Eye (tissue), 1 donor: ENCODE measurements around the gene ATRIP.
"Not testable (repeated sequence)": the region's sequence is repeated elsewhere in the genome, so short reads cannot be mapped to it uniquely, and the experiment has no call there.

Source experiments
- DNase-seq: peaks from one replicate; pipeline ENCODE4 v3.0.0-alpha.2; 2015

ATRIP gene

DNA sequence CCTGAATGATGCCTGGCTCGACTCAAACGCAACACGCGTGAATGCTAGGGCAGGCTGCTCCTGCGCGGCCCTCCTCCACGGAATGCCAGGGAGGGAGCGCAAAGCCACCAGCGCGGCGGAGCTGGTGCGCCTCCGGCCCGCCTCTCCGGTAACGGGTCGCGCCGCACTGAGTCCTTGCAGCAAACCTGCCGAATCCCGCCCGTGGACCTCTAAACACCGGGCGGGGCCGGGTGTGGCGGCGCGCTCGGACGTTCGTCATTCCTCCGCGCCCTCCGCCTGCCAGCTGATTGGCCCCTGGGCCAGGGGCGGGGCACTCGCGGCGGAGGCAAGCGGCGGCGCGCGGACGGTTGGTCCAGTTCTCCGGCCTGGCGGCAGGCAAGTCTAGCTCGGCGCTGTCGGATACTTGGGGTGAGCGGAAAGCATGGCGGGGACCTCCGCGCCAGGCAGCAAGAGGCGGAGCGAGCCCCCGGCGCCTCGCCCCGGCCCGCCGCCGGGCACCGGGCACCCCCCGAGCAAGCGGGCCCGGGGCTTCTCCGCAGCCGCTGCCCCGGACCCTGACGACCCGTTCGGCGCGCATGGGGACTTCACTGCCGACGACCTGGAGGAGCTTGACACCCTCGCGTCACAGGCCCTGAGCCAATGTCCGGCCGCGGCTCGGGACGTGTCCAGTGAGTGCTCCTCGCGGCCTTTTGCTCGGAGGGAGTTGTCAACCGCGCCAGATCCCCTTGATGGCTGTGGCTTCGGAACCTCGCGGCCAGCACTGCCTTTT is at the start of gene ATRIP:
Gene ATRIP, plus strand, starts transcription at position 313 of the 769 bp plus-strand sequence. Its CDS starts 109 bp downstream, at position 422.
- DNase-seq: peak; percentile 96

DNA sequence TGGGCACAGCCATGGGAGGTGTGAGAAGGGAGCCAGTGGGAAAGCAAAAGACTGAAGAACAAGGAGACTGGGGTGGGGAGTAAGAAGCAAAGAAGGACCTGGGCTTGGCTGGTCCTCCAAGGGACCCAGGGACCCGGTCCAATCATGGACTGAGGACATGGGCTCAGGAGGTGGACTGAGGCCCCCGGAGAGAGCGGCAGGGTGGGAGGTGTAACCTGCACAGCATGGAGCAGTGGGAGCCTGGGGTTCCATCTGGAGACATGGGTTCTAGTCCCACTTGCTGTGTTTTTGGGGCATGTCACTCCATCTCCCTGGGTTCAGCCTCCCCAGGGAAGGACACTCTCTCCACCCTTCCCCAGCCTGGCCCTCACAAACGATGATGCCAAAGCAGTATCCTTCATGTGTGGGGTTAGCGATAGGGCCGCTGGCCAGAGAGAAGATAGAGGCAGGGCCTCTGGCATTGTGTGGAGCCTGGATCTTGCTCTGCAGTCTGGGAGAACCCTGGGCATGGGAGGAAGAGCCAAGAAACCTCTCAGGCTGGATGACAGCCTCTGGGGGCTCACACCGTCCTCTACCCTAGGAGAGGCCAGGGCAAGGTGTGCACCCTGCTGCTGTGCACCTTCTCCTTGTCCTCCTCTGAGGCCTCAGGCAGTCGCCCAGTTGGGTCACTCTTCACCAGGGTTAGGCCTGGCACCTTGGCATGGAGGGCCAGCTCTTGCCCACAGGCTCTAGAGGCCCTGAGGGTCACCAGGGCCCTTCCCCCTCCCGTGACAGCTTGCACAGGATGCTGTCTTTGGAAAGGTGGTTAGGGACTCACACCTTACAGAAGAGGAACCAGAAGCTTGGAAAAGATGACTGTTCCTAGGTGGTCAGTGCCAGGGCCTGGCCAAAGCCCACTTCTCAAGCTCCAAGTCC is 48.5 kb upstream of the ATRIP start:
- DNase-seq: no peak

DNA sequence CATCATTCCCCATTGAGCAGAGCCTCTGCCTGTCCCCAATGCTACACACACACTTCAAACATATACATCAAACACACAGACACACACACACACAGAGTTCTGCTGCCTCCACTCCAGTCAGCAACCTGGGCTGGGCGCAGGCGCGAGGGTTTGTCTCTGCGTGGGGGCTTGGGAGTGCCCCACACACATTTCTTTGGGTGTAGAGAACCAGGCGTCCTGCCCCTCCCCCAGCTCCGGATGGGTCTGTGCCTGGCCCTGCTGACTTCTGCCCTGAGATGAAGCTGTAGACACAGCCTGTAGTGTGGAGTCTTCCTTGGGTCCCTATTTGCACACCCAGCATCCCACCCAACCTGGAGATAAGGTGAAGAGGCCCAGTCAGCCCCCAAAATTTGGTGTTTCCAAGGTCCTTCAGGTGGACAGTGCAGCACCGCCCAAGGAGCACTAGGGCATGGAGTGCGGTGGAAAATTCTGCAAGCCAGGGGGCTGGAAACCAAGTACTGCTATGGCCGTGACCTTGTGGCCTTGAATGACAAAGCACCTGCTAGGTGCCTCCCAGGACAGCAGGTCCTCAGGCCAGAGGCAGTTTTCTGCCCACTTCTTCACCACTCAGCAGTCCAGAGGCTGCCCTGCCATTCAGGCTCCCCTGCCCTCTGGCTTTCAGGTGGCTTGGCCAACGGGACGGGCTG is 47.7 kb upstream of the ATRIP start:
- DNase-seq: no peak

DNA sequence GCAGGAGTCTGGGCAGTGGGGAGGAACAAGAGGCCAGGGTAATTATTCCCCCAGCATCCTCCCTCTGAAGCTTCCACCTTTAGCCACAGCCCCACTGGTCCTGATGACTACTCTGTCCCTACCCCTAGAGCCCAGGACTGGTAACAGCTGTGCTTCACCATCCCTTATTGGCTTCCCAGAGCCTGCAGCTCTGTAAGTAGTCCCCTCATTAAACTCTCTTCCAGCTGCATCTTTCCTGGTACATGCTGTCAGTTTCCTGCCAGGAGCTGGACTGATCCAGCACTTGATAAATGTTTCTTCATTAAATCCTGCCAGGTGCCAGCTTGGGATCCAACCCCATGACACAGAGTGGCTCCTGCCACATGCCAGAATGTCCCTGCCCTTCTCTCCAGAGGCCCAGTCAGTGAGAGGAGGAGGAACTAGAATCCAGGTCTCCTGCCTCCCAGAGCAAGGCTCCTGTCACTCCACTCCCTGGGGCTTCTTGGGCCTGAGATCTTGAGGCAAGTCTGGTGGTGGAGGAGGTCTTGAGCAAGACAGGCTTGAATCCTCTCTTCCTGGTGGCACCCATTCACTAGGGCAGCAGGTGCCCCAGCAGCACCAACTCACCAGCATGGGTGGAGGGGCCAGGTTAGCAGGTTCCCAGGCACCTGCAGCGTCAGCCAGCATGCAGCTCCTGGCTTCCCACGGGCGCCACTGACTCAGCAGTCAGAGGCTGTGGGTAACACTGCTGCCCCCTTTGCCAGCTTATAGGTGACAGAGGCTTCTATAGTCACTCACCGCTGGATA is 47.0 kb upstream of the ATRIP start:
- no peak for DNase-seq

DNA sequence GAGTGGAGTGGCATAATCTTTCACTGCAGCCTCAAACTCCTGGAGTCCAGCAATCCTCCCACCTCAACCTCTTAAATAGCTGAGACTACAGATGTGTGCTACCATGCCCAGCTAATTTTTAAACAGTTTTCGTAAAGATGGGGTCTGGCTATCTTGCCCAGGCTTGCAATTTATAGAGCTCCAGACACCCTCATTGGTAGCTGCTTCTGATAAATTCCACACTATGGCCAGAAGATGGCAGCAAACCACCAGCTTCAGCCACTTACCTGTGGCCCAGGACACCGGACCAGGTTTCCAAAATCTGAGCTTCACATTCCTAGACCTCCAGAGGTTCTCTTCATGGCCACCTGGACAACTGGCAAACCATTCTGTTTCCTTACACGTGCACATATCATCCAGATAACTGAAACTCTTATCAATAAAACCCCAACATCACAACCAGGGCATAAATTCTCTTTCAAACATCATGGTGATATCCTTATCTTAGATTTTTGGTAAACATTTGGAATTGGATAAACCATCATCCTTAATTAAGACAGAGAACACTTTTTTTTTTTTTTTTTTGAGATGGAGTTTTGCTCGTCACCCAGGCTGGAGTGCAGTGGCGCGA is 45.6 kb upstream of the ATRIP start:
- peak; percentile 75 for DNase-seq

DNA sequence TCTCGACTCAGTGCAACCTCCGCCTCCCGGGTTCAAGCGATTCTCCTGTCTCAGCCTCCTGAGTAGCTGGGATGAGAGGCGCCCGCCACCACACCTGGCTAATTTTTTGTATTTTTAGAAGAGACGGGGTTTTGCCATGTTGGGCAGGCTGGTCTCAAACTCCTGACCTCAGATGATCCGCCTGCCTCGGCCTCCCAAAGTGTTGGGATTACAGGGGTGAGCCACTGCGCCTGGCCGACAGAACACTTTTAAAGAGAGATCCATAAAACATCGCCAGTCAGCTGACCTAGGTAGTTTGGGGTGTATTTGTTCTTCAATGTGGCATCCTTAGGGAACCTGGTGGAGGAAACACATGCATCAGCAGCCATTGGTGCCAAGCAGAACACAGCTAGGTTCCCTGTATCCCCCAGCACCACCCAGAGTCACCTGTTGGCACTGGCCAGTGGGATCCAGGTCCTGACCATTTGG is 45.1 kb upstream of the ATRIP start:
- not testable (repeated sequence) for DNase-seq

DNA sequence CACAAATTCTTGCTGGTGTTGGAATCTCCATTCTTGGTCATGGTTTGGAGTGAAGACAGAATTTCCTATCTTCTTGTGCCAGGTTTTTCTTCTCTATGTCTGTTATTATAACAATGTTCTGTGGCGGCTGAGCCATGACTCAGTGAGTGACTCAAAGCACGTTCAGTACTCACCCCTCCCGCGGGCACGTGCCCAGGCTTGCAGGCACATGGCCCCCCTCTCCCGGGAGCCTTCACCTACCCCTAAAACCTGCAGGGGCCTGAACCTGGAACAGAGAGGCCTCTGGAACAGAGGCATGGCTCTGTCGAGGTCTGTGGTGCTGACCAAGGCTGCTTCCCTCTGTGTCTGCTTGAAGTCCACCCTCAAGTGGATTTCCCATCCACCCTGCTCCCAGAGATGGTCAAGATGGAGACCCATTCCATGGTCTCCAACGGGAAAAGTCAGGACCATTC is 44.2 kb upstream of the ATRIP start:
- peak; percentile 35 for DNase-seq

DNA sequence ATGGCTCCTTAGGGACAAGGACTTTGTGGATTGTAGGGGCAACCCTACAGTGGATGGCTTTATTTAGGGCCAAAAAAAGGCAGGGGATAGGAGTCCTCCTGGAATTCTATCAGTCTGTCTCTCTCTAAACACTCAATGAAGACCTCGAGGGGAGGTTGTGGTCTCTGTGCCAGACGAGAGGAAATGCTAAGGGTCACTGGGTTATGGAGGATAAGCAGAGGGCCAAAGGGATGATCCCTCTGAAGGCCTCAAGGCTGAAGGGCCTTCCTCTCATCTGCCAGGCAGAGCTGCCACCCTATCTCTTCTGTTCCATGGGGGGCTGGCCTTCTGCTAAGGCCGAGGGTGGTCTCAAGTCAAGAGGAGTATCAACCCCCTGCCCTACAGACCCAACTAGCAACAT is 43.6 kb upstream of the ATRIP start:
- no peak for DNase-seq

DNA sequence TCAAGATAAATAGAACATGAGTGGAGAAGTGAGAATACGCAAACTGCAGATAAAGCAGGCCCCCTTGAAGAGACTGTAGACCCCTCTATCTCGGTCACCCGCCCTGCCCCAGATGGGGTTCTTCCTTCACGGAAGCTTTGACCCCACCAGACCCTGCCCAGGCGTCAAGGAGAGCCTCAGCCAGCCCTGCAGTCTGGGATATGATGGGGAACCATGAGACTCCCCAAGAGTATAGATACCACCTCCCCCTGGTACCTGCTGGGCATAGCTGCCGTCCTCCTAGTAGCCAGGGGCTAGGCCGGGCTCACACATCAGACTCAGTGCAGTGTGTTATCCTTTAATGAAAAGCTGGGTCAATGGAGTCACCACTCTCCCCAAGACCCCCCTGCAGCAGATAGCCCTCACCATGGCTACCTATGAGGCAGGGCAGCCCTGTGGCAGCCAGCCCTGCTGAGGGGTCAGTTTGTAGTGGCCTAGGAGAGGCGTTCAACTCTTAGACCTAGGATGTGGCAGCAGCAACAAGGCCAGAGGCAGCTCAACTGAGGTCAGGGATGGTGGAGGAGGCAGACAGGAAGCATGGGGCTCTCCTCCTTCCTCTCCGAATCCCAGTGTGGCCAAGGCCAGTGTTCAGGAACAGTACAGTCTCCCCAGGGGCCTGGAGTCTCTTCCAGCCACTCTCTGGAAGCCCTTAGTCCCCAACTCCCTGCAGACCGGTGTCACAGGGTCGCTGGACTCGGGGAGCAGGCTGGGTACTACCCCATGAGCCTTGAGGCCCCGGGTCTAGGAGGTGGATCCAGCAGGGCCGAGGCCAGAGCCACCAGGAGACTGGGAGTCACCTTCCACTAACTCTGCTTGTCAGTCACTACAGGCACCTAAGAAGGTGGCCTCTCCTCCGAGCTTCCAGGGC is 42.8 kb upstream of the ATRIP start:
- DNase-seq: no peak

DNA sequence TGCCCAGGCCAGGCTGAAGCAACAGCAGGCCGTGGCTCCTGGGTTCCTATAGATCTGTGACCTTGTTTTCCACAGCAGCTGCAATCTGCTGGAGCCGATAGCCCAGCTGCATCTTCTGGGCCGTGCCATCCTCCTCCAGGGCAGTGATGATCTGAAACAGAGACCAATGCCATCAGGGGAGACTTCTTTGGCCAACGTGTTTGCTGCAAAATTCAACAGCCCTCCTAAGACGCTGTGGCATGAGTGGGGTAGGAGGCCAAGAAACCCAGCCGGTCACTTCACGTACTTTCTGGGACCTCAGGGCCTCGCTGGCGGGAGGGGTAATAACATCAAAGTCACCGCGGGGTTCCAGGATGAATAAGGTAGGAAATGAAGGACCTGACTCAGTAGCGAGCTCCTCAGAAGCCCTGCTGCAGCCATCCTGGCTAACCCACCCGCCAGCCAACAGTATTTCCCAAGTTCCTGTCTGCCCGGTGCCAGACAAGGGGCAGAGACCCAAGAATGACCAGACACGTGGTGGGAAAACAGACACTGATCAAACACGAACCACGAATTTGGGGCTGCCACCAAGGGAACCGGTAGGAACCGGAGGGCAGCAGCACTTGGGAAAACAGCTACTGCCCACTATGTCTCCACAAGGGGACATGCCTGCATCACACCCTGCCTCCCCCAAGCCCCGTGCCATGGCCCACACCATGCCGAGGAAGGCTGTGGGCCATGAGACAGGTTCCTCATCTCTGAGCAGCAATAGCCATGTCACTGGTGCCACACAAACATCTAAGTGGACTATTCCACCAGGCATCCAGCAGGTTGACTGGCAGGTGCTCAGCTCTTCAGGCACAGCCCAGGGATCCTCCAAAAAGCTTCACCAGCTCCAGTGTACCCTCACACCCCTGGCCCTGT is 41.8 kb upstream of the ATRIP start:
- no peak for DNase-seq

DNA sequence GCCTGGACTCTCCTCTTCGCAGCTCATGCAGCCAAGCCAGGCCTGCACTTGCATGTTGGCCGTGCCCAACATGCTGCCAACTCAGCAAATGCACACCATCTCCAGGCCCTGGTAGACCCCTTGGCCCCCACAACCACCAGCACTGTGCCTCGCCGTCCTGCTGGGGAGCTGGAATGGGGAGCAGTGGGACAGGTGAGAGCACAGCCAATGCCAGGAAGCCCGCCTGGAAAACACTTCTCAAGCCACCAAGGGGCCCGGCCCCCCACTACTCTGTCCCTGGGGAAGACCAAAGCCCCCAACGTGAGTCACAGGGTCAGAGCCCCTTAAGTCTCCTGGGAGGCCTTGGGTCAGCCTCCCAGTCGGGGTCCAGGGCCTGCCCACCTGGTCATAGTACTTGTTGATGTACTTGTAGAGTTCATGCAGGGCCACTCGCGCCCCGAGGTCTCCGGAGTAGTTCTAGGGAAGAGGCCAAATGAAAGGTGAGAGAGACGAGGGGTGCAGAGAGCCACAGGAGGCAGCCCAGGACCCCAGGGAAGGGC is 41.1 kb upstream of the ATRIP start:
- no peak for DNase-seq

DNA sequence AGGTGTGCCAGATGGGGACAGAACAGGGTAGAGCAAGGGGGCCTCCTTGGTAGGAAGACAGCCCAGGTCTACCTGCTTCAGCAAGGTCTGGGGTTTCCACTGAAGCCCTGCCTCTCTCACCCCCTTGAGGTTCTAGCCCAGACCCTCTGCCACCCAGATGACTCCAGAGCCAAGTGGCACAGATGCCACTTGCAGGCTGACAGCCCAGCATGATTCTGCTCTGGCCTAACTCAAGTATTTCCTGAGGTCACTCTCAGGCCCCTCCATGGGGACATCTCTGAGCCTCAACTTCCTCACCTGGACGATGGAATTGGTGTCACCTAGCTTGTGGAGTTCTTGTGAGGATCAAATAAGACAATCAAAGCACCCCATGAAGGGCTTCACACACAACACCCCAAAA is 40.6 kb upstream of the ATRIP start:
- DNase-seq: no peak

DNA sequence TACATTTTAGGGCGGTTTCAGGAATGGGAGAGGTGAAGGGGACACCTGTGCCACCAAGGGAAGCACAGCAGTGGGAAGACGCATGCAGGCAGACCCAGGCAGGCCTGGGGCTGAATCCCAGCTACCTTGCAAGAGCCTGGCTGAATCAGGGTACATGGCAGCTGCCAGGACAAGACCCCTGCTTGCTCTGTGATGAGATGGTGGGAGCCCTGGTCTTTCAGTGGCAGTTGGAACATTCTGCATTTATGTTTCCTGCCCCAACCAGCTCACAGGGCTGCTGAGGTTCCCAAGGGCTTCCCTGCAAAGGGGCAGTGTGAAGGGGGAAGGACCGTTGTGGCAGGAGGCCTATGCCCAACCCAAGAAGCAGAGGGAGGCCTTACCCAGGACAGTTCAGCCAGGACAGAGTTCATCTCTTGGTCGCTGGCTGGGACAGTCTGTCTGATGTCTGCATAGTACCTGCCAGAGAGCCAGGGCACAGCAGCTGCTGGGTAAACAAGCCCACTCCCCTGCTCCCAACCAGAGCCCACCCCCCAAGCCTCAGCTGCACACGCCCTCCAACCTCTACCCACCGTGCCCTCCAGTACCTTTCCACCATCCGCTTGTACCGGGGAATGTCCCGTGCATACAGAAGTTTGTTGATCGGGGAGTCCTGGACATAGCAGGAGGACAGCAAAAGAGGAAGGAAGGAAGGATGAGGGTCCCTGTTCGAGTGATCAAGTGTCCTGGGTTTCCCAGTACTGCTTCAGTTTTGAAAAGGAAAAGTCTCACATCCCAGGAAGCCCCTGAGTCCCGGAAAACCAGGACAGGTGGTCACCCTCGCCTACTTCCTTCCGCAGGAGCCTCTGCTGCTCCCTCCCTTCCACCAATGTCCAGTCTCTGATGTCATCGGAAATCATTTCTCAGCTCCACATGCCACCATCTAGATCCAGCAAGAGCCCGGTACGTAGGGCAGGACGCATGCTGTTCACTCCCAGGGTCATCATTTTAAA is 39.8 kb upstream of the ATRIP start:
- DNase-seq: no peak

DNA sequence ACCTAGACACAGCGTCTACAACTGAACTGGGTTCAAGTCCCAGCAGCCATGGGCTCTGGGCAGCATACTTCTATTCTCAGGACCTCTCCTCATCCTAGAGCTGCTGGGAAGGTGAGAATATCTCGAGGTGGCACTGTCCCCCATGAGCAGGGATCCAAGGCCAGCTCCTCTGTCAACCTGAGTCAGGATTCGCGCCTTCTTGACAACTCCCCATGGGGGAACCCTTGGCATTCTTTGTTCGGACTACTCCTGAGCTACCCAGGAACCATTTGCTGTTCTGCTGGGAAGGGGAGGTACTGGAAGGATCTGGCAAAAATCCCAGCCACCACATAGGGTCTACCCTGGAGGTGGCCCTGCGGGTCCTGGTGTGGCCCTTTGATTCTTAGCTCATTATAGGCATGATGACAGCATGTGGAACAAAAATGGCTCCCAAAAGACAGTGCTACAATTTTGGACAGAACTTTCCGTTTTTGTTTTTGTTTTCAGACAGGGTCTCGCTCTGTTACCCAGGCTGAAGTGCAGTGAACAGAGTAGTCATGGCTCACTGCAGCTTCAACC is 38.9 kb upstream of the ATRIP start:
- DNase-seq: no peak

DNA sequence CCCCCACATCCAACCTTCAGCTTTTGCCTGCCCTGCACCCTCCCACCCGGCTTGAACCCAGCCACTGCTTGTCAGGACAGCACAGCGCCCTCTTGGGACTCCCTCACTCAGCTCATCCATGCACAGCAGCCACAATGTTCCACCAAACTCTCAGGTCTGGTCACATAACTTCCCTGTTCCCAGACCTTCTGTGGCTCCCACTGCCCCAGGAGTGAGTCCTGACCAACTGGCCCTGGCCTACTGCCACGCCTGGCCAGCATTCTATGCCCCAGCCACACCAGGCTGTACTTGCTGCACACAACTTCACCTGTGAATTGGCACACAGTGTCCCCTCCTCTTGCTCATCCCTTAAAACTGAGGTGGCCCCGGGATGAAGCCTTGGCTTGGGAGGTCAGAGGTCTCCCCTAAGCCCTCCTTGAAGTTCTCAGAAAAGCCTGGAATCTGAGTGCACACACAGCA is 37.7 kb upstream of the ATRIP start:
- no peak for DNase-seq

DNA sequence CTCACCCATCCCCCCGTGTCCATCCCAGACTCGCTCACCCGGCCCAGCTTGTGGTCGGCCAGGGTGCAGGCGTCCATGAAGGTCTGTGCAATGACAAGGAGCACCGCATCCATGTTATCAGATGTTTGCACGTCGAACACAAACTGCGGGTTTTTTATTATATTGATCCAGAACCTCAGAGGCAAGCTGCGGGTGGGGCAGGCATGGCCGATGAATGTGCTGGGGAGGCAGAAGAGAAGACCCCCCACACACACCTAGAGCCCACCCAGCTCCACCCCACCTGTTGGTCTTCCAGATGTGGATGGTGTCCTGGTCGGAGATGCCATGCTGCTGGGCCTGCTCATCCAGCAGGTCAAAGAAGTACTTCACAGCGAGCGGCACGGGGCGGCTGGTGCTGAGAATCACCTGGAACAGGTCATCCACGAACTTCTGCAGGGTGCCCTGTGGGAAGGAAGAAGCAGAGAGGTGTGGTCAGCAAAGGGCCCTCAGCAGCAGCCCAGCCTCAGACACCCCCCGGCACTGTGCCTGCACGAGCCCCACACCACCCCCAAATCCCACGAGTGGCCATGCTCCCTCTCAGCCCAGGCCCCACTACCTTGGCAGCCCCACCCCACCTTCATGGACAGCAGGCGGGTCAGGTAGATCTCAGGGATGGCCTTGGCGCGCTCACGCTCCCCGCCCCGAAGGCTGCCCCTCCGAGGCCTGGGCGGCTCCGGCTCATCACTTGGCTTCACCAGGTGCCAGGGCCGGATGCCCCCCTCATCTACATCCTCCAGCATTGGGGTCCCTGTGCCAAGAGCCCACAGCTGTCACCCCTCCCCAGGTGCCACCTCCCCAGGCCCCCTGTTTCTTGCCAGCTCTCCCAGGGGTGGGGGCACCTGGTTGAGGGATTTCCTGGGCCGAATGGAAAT is 37.0 kb upstream of the ATRIP start:
- DNase-seq: no peak
